Measurements from ENCODE around the gene BACH2. TPM values are rescaled to one million over a fixed set of nuclear protein-coding genes. Genes with fewer than 3 reads are reported as not detected.

Gene BACH2
- total and polyA plus RNA-seq, 2 experiments from 2014 or later = 1.6 to 5.7 TPM

DNA sequence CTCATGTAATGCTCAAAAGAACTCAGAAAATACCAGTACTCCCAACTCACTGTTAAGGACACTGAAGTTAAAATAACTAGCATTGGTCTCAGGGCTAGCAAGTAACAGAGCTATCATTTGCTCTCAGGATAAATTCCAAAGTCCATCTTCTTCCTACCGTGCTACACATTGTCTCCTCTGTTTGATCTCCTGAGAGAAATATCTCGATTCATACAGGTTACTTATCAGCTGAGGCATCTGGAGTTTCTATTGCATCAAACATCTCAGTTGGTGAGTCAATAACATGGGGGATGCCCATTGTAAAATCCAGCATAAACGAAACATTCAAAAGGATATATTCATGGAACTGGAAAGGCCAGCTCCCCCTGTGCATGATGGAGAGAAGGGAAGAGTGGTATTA is 147.4 kb downstream of the BACH2 start:
- H3F3A ChIP-seq (replicated peaks; ENCODE audit: low read depth) = no peaks in the 10 kb centered on the region
- Mint-ChIP-seq H3K27ac (no peak overlapping the region), H3K4me3 (no peak overlapping the region), H3K27me3 (ENCODE audit: insufficient read depth, low read depth, poor library complexity) (no peaks in the 10 kb centered on the region), H3K36me3 (ENCODE audit: low read depth) (no peaks in the 10 kb centered on the region), H3K9me3 (no peaks in the 10 kb centered on the region), H3K4me1 (no peaks in the 10 kb centered on the region)
- no peak overlapping the region for H3K4me2 ChIP-seq
- no peaks in the 10 kb centered on the region for H4K20me1 ChIP-seq (replicated peaks; ENCODE audit: insufficient read depth)
- H3K9me2 ChIP-seq (ENCODE audit: insufficient read depth) = no peaks in the 10 kb centered on the region
- DNase-seq (ENCODE audit: low spot score) (no peak), ATAC-seq (no peak)
- no peaks in the 10 kb centered on the region for H3K27me3 ChIP-seq (ENCODE audit: insufficient read depth)
- H3K4me3 ChIP-seq = no peak overlapping the region
- no peaks in the 10 kb centered on the region for H3K36me3 ChIP-seq (ENCODE audit: insufficient read depth)
- H3K79me2 ChIP-seq (replicated peaks; ENCODE audit: insufficient read depth) = no peaks in the 10 kb centered on the region
- no peak overlapping the region for H2AFZ ChIP-seq
- H3K27ac ChIP-seq (ENCODE audit: low read depth) = no peak overlapping the region
- no peak for TF ChIP-seq ZNF331 (CRISPR knock-in tag; IDR thresholded peaks at IDR 0.05; ENCODE audit: low read depth)
- TF ChIP-seq CREB1 (CRISPR knock-in tag; IDR thresholded peaks at IDR 0.05; ENCODE audit: low read depth) = no peak
- TF ChIP-seq, protein P1, sequence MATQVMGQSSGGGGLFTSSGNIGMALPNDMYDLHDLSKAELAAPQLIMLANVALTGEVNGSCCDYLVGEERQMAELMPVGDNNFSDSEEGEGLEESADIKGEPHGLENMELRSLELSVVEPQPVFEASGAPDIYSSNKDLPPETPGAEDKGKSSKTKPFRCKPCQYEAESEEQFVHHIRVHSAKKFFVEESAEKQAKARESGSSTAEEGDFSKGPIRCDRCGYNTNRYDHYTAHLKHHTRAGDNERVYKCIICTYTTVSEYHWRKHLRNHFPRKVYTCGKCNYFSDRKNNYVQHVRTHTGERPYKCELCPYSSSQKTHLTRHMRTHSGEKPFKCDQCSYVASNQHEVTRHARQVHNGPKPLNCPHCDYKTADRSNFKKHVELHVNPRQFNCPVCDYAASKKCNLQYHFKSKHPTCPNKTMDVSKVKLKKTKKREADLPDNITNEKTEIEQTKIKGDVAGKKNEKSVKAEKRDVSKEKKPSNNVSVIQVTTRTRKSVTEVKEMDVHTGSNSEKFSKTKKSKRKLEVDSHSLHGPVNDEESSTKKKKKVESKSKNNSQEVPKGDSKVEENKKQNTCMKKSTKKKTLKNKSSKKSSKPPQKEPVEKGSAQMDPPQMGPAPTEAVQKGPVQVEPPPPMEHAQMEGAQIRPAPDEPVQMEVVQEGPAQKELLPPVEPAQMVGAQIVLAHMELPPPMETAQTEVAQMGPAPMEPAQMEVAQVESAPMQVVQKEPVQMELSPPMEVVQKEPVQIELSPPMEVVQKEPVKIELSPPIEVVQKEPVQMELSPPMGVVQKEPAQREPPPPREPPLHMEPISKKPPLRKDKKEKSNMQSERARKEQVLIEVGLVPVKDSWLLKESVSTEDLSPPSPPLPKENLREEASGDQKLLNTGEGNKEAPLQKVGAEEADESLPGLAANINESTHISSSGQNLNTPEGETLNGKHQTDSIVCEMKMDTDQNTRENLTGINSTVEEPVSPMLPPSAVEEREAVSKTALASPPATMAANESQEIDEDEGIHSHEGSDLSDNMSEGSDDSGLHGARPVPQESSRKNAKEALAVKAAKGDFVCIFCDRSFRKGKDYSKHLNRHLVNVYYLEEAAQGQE (IDR thresholded peaks at IDR 0.05; ENCODE audit: unreplicated experiment) = no peak
- TF ChIP-seq ZNF114 (CRISPR knock-in tag; IDR thresholded peaks at IDR 0.05) = no peak
- TF ChIP-seq, protein P2, sequence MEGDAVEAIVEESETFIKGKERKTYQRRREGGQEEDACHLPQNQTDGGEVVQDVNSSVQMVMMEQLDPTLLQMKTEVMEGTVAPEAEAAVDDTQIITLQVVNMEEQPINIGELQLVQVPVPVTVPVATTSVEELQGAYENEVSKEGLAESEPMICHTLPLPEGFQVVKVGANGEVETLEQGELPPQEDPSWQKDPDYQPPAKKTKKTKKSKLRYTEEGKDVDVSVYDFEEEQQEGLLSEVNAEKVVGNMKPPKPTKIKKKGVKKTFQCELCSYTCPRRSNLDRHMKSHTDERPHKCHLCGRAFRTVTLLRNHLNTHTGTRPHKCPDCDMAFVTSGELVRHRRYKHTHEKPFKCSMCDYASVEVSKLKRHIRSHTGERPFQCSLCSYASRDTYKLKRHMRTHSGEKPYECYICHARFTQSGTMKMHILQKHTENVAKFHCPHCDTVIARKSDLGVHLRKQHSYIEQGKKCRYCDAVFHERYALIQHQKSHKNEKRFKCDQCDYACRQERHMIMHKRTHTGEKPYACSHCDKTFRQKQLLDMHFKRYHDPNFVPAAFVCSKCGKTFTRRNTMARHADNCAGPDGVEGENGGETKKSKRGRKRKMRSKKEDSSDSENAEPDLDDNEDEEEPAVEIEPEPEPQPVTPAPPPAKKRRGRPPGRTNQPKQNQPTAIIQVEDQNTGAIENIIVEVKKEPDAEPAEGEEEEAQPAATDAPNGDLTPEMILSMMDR (conservative IDR thresholded peaks at IDR 0.05; ENCODE audit: low read depth in 2 of 2) = no peak
- no peak for TF ChIP-seq NANOG (IDR thresholded peaks at IDR 0.05; ENCODE audit: borderline replicate concordance)
- no peak for TF ChIP-seq STAT1 (IDR thresholded peaks at IDR 0.05; ENCODE audit: unreplicated experiment)
- TF ChIP-seq EZH2 (IDR thresholded peaks at IDR 0.05; ENCODE audit: low read depth, unreplicated experiment) = no peak
- no peak for TF ChIP-seq JUNB (IDR thresholded peaks at IDR 0.05; ENCODE audit: unreplicated experiment)
- TF ChIP-seq, protein P3, sequence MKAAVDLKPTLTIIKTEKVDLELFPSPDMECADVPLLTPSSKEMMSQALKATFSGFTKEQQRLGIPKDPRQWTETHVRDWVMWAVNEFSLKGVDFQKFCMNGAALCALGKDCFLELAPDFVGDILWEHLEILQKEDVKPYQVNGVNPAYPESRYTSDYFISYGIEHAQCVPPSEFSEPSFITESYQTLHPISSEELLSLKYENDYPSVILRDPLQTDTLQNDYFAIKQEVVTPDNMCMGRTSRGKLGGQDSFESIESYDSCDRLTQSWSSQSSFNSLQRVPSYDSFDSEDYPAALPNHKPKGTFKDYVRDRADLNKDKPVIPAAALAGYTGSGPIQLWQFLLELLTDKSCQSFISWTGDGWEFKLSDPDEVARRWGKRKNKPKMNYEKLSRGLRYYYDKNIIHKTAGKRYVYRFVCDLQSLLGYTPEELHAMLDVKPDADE (IDR thresholded peaks at IDR 0.05) = no peak
- no peak for TF ChIP-seq POLR2AphosphoS5 (IDR thresholded peaks at IDR 0.05; ENCODE audit: low read depth)
- no peak for TF ChIP-seq EZH2phosphoT487 (IDR thresholded peaks at IDR 0.05; ENCODE audit: unreplicated experiment)
- TF ChIP-seq, protein P4, sequence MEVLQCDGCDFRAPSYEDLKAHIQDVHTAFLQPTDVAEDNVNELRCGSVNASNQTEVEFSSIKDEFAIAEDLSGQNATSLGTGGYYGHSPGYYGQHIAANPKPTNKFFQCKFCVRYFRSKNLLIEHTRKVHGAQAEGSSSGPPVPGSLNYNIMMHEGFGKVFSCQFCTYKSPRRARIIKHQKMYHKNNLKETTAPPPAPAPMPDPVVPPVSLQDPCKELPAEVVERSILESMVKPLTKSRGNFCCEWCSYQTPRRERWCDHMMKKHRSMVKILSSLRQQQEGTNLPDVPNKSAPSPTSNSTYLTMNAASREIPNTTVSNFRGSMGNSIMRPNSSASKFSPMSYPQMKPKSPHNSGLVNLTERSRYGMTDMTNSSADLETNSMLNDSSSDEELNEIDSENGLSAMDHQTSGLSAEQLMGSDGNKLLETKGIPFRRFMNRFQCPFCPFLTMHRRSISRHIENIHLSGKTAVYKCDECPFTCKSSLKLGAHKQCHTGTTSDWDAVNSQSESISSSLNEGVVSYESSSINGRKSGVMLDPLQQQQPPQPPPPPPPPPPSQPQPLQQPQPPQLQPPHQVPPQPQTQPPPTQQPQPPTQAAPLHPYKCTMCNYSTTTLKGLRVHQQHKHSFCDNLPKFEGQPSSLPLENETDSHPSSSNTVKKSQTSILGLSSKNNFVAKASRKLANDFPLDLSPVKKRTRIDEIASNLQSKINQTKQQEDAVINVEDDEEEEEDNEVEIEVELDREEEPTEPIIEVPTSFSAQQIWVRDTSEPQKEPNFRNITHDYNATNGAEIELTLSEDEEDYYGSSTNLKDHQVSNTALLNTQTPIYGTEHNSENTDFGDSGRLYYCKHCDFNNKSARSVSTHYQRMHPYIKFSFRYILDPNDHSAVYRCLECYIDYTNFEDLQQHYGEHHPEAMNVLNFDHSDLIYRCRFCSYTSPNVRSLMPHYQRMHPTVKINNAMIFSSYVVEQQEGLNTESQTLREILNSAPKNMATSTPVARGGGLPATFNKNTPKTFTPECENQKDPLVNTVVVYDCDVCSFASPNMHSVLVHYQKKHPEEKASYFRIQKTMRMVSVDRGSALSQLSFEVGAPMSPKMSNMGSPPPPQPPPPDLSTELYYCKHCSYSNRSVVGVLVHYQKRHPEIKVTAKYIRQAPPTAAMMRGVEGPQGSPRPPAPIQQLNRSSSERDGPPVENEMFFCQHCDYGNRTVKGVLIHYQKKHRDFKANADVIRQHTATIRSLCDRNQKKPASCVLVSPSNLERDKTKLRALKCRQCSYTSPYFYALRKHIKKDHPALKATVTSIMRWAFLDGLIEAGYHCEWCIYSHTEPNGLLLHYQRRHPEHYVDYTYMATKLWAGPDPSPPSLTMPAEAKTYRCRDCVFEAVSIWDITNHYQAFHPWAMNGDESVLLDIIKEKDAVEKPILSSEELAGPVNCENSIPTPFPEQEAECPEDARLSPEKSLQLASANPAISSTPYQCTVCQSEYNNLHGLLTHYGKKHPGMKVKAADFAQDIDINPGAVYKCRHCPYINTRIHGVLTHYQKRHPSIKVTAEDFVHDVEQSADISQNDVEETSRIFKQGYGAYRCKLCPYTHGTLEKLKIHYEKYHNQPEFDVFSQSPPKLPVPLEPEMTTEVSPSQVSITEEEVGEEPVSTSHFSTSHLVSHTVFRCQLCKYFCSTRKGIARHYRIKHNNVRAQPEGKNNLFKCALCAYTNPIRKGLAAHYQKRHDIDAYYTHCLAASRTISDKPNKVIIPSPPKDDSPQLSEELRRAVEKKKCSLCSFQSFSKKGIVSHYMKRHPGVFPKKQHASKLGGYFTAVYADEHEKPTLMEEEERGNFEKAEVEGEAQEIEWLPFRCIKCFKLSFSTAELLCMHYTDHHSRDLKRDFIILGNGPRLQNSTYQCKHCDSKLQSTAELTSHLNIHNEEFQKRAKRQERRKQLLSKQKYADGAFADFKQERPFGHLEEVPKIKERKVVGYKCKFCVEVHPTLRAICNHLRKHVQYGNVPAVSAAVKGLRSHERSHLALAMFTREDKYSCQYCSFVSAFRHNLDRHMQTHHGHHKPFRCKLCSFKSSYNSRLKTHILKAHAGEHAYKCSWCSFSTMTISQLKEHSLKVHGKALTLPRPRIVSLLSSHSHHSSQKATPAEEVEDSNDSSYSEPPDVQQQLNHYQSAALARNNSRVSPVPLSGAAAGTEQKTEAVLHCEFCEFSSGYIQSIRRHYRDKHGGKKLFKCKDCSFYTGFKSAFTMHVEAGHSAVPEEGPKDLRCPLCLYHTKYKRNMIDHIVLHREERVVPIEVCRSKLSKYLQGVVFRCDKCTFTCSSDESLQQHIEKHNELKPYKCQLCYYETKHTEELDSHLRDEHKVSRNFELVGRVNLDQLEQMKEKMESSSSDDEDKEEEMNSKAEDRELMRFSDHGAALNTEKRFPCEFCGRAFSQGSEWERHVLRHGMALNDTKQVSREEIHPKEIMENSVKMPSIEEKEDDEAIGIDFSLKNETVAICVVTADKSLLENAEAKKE (CRISPR knock-in tag; IDR thresholded peaks at IDR 0.05) = no peak
- no peaks in the 10 kb centered on the region; the same call in 1 of the 2 replicates for H3K4me1 ChIP-seq (ENCODE audit: insufficient read depth)

Measured in GM23338 (cell line).